Stomach (tissue), 4 donors: ENCODE data around the gene SRP68.

Experiments
- EP300 ChIP-seq: sonication (generic); formaldehyde crosslinking; IDR thresholded peaks from one replicate; pipeline ENCODE4 v1.6.1; 2017; ENCODE audit warnings: antibody characterized with exemption
- POLR2A ChIP-seq, 4 donors: fragments of 450-650 bp; IDR thresholded peaks; one replicate each; pipeline ENCODE4 v1.6.1; 2016; ENCODE audit warnings: antibody characterized with exemption in 4 of 4, control low read depth in 2 of 4, mild to moderate bottlenecking in 1 of 4, moderate library complexity in 1 of 4
- POLR2AphosphoS5 ChIP-seq, 3 donors: sonication (generic); formaldehyde crosslinking; IDR thresholded peaks; one replicate each; pipeline ENCODE4 v1.6.1; 2016; ENCODE audit warnings: antibody characterized with exemption in 3 of 3
- TF ChIP-seq, protein P1 (sequence below), 7 experiments: fragments of 450-650 bp in 4 of 7; fragments of 200-600 bp in 3 of 7; sonication (generic) in 3 of 7; IDR thresholded peaks; one replicate each; pipeline ENCODE4 v1.5.1; 2016 to 2019; ENCODE audit warnings: antibody characterized with exemption in 7 of 7, control low read depth in 2 of 7, mild to moderate bottlenecking in 1 of 7

DNA sequence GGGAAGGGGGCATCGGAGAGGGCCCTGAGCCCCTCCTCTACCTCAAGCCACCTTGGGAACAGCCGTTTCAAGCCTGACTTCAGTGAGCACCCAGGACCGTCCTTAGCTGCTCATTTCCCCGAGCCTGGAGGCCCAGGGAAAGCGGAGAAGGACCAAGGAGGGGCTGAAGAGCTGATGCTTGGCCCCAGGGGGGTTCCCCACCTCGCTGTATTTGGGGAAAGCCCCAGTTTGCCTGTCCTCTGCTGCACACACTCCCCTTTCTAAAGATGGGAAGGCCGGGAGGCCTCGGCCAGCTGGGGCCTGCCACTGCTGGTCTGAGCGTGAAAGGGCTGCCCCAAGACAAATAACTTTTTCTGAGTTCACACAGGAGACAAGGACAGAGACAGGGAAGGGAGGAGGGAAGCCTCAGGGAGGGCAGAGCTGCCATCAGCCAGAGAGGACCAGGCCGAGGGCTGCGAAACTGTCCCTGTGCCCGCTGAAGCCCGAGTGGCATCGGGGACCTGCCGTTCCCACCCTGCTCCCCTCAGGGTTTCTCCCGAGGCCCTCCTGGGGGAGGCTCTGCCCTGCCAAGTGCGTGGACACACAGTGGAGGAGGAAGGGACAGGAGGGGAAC is 18.3 kb upstream of the SRP68 start:
- TF ChIP-seq, protein P1, sequence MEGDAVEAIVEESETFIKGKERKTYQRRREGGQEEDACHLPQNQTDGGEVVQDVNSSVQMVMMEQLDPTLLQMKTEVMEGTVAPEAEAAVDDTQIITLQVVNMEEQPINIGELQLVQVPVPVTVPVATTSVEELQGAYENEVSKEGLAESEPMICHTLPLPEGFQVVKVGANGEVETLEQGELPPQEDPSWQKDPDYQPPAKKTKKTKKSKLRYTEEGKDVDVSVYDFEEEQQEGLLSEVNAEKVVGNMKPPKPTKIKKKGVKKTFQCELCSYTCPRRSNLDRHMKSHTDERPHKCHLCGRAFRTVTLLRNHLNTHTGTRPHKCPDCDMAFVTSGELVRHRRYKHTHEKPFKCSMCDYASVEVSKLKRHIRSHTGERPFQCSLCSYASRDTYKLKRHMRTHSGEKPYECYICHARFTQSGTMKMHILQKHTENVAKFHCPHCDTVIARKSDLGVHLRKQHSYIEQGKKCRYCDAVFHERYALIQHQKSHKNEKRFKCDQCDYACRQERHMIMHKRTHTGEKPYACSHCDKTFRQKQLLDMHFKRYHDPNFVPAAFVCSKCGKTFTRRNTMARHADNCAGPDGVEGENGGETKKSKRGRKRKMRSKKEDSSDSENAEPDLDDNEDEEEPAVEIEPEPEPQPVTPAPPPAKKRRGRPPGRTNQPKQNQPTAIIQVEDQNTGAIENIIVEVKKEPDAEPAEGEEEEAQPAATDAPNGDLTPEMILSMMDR (IDR thresholded peaks at IDR 0.05), result no peak
- TF ChIP-seq POLR2A (IDR thresholded peaks at IDR 0.05) (no peak), POLR2AphosphoS5 (IDR thresholded peaks at IDR 0.05) (no peak), EP300 (no peak)
